HG03354 (cell line): ENCODE results near the gene MED8.
"Not testable (repeated sequence)": the region's sequence is repeated elsewhere in the genome, so short reads cannot be mapped to it uniquely, and the experiment has no call there.

Experiments
- ATAC-seq: cut with Tn5 transposase; IDR thresholded peaks from one replicate; pipeline ENCODE4 v1.9.1; 2021; ENCODE audit warnings: mild to moderate bottlenecking; ENCODE audit not compliant: unreplicated experiment, poor library complexity, severe bottlenecking

The MED8 gene

GRCh38 chr1:43388613-43389012, 987 bp downstream of the MED8 start:
- ATAC-seq: no peak

- no peak for ATAC-seq
These were observed 1.5 kb downstream of the MED8 start for GRCh38 chr1:43387976-43388599.

DNA sequence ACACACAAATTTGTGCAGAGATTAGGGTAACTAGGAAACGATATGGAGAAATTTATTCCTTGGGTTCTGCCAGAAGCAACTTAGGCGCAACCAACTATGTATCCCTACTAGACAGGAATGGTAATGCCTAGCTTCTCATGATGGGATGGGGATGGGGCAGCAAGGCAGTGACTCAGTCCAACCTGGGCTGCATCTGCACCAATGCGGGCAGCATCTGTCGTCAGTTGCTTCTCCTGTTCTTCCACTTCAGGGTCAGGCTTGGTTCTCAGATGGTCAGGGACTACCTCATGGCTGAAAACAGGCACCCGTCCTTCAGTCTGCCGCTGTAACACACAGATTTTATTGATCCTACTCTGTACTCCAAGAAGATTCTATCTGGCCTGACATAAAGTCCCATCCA, 2.9 kb downstream of the MED8 start:
- ATAC-seq: no peak

DNA sequence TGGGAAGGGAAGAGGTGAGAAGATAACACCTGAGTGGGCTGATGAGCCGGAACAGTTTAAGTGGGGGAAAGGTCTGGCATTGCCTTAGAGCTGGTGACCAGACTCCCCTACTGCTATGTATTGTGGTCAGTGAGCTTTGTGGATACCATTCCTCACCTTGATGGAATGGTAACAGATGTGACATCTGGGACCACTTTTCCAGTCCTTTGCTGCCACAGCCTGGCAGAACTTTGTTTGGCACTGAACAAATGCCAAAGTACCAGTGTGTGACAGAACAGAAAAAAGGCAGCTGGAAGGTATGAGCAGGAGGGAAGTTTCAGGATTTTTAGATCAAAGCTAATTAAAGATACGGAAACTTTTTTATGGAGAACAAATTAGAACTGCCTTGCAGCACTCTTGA, 6.2 kb downstream of the MED8 start:
- no peak for ATAC-seq

DNA sequence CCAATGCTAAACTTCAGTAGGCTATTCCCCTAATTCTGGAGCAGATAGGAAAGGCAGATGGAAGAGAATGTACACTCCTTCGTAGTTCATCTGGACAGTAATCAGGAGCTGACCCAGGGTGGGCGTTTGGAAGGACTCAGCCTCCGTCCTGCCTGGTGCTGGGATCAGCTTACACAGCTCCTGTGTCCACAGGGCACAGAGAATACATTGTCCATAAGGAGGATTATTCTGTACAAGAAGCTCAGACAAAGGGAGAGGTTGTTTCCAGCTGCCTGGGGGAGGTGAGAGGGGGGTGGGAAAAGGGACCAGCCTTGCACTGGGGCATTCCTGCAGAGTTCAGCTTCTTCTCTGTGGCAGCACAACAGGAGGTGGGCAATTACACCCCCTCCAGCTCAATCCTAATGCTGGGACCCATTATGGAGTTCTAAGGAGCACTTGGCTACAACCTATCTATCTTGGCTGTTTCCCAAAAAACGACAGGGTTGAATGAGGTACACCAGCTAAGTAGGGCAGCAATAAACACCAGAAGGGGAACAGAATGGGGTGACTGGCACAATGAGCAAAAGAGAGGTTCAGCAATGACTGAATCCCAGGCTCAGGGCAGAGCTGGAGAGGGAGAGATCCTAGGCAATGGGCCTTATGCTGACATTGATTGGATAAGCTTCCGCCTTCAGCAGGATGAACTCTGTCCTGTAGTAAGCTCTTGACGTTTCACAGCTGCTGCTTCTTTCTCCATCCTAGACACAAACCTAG, 7.4 kb downstream of the MED8 start:
- no peak for ATAC-seq

GRCh38 chr1:43381612-43382011, 8.0 kb downstream of the MED8 start:
- no peak for ATAC-seq

GRCh38 chr1:43379476-43379875, 10.1 kb downstream of the MED8 start:
- ATAC-seq: no peak

DNA sequence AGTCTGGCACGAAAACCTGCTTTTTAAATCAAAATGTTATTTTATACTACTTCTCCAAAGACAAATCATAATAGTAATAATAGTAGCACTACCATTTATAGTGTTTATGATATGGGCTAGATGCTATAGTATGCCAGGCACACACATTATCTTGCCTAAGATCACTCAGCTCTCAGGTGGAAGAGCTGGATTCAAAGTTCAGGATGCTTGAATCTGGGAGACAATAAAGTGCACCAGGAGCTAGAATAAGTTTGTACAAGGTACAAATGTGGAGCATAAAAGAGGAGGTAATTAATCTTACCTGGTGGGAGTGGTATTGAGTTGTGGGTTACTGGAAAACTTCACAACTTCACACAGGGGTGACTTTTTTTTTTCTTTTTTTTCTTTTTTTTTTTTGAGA, 11.8 kb downstream of the MED8 start:
- no peak for ATAC-seq

DNA sequence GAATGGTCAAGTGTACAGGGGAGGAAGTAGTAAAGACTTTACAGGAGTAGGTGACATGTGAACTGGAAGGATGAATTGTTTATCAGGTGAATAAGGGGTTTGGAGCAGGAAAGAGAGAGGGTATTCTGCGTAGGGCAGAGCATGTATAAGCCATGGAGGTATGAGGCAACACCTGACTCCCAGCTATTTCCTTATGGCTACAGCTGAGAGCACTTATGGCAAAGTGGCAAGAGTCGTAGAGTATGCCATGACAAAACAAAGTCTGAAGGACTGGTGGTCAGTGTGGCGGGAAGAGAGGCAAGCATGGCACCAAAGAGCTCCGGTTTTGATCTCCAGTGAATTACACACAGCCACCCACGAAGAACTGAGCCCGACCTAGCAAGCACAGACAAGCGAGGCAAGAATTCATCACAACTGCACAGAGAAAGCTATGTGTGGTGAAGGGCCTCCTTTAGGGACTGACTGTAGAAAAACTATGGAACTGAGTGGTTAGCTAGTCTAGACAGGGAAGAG, 12.8 kb downstream of the MED8 start:
- ATAC-seq: no peak

- no peak for ATAC-seq
These were observed 16.3 kb downstream of the MED8 start for GRCh38 chr1:43373066-43373940.

DNA sequence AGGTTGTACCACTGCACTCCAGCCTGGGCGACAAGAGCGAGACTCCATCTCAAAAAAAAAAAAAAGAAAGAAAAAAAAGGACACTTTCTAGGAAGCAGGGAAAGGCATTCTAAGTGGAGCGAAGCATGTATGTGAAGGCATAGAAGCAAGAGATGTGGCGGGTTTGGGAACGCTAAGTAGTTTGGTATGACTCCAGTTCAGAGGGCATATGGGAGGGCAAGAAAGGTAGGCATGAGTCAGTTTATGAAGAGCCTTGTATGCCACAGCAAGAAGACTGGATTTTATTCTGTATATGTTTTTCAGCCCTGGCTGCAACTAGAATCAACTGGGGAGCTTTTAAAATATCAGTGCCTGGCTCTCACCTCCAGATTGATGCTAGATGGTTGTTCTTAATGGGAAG, 17.4 kb downstream of the MED8 start:
- no peak for ATAC-seq

GRCh38 chr1:43370564-43370963, 19.0 kb downstream of the MED8 start:
- no peak for ATAC-seq

- not testable (repeated sequence) for ATAC-seq
These were observed 19.8 kb downstream of the MED8 start for GRCh38 chr1:43369779-43370178.

DNA sequence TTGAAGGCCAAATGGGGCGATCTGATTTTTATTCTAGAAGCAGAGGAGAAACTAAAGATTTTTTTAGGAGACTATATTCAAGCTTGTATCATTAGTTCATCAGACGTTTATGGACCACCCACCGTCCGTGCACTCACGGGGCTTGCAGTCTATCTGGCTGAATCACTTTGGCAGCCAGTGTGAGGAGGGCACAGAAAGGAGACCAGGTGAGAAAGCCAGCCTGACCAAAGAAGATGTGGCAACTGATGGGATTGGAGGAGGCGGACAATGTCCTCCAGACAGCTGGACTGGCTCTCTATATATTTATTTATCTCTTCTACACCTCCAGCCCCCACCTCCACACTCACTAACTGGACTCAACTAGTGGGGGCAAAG, 21.0 kb downstream of the MED8 start:
- ATAC-seq: no peak

DNA sequence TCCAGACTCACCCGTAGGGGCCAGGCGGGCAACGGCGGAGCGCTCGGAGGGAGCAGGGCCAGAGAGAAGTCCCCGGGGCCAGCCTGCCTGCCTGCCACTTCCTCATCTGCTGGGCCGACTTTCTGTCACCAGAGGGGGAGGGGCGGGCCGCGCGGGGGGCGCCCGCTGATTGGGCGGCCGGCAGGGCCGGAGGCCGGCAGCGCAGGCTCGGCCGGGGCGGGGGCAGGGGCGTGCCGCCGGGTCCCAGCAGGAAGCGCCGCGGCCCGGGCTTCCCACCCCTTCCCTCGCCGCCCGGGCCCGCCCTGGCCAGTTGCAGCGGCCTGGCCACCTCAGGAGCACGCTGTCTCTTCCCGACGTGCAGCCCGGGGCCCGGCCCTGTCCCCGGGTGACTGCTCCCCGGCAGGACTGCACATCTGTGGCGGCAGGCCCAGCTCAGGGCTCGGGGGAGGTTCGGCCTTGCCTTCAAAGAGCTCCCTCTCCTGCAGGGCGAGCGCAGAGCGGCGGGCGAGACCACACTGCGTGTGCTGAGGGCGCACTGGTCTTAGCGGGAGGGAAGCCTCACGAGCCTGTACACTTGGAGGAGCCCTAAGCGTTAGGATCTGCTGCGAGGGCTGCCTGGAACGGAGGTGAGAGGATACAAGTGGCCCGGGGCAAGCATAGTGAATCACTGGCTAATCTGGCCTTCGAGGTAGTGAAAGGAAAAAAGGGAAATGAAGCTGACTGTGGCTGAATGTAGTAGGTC, 21.5 kb downstream of the MED8 start, which contains the start of gene ELOVL1:
ELOVL1 (minus strand) TSS at position 108 of the 742 bp plus-strand sequence. CDS start 2,402 bp downstream, outside the sequence.
- peak; percentile 82 for ATAC-seq

- peak; percentile 47 for ATAC-seq
These were observed 22.3 kb downstream of the MED8 start for GRCh38 chr1:43367026-43367903.

- no peak for ATAC-seq
These were observed 23.0 kb downstream of the MED8 start for GRCh38 chr1:43366601-43367025.

DNA sequence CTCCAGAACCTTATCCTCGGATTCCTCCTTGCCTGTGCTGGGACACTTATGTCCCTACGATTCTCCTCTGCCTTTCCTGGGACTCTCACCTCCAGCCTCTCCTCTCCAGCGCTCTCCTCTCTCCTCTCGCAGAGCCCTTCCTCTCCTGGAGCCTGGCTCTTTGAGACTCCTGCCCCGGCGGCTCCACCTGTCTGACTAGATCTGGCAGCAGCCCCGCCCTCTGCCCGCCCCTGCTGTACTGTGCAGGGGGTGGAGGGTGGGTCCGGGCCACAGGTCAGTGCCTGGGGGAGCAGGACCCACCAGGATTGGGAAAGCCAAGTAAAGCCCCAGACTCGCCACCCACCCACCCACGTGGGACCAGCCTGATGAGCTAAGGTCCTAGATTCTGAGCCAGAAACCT, 23.4 kb downstream of the MED8 start:
- no peak for ATAC-seq

DNA sequence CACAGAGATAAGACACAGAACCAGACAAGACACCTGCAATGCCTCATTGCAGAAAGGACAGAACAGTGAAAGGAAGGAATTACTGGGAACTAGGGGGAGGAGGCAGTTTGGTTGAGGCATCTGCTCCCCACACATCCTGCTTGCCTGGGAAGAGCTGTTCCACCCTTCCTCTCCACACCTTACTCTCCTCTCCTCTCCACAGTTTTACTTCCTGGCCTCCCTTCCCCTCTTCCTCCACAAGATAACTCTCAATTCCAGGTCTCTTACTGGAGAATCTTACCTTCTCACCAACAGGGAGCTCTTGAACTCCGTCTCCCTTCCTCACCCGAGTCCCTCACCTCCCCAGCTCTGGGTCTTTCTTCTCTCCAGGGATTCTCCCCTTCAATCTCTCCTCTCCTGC, 23.9 kb downstream of the MED8 start:
- ATAC-seq: no peak
